Measurements from ENCODE around the gene REC114. TPM values are rescaled to one million over a fixed set of nuclear protein-coding genes. Genes with fewer than 3 reads are reported as not detected.
"Not testable (repeated sequence)": the region's sequence is repeated elsewhere in the genome, so short reads cannot be mapped to it uniquely, and the experiment has no call there.

Gene REC114
- total RNA-seq, 1 donor from 2014 or later: not detected

GRCh38 chr15:73403171-73403570, 39.8 kb upstream of the REC114 start:
- Histone ChIP-seq H3K4me3 (ENCODE audit: low read depth, low read length) (no peak overlapping the region), H3K36me3 (ENCODE audit: control insufficient read depth, insufficient read depth, low read length) (no peaks in the 10 kb centered on the region), H3K27me3 (ENCODE audit: control insufficient read depth, insufficient read depth, low read length) (peaks cover 2% of the 10 kb centered on the region)
- TF ChIP-seq, protein P1, sequence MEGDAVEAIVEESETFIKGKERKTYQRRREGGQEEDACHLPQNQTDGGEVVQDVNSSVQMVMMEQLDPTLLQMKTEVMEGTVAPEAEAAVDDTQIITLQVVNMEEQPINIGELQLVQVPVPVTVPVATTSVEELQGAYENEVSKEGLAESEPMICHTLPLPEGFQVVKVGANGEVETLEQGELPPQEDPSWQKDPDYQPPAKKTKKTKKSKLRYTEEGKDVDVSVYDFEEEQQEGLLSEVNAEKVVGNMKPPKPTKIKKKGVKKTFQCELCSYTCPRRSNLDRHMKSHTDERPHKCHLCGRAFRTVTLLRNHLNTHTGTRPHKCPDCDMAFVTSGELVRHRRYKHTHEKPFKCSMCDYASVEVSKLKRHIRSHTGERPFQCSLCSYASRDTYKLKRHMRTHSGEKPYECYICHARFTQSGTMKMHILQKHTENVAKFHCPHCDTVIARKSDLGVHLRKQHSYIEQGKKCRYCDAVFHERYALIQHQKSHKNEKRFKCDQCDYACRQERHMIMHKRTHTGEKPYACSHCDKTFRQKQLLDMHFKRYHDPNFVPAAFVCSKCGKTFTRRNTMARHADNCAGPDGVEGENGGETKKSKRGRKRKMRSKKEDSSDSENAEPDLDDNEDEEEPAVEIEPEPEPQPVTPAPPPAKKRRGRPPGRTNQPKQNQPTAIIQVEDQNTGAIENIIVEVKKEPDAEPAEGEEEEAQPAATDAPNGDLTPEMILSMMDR (IDR thresholded peaks at IDR 0.05; ENCODE audit: insufficient read depth, low read length, poor library complexity, severe bottlenecking): no peak
- no peak for DNase-seq (ENCODE audit: low read depth)

DNA sequence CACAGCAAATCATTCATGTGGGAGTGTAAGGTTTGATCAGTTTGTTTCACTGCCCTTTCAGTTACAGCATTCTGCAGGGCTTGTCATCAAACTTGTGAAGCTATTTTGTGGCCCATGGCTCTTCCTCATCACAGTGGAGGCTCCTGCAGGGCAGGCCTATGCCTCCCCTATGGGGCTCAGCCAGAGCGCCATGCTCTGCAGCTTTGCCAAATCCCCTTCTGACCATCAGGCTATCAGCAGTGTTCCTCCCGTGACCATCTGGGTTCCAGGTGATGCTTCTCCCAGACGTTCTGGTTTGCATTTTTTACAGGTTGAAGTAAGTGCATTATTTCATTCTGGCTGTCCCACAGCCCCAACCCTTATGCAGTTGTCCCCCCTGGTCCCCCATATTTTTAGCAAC, 28.1 kb upstream of the REC114 start:
- H3K4me3 ChIP-seq (ENCODE audit: low read depth, low read length): no peak overlapping the region
- TF ChIP-seq, protein P1 (IDR thresholded peaks at IDR 0.05; ENCODE audit: insufficient read depth, low read length, poor library complexity, severe bottlenecking): no peak
- no peak for DNase-seq (ENCODE audit: low read depth)
- no peaks in the 10 kb centered on the region for H3K27me3 ChIP-seq (ENCODE audit: control insufficient read depth, insufficient read depth, low read length)
- H3K36me3 ChIP-seq (ENCODE audit: control insufficient read depth, insufficient read depth, low read length): no peaks in the 10 kb centered on the region

DNA sequence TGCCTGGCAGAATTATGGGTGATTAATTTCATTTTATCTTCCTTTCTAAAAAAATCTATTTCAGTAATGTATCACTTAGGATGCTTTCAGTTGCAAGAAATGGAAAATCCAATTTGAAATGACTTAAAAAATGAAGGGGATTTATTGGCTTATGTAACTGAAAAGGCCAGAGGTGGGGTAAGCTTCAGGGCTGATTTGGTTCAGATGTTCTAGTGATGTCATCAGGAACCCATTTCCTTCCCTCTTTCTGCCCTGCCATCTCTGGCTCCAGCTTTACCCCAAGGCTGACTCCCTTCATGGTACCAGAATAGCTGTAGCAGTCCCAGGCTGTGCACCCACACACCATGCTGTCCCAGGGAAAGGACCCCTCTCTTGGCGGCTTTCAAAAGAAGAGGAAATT, 18.5 kb upstream of the REC114 start:
- TF ChIP-seq, protein P1 (IDR thresholded peaks at IDR 0.05; ENCODE audit: insufficient read depth, low read length, poor library complexity, severe bottlenecking): no peak
- Histone ChIP-seq H3K36me3 (ENCODE audit: control insufficient read depth, insufficient read depth, low read length) (no peaks in the 10 kb centered on the region), H3K27me3 (ENCODE audit: control insufficient read depth, insufficient read depth, low read length) (no peaks in the 10 kb centered on the region), H3K4me3 (ENCODE audit: low read depth, low read length) (no peak overlapping the region)
- no peak for DNase-seq (ENCODE audit: low read depth)

DNA sequence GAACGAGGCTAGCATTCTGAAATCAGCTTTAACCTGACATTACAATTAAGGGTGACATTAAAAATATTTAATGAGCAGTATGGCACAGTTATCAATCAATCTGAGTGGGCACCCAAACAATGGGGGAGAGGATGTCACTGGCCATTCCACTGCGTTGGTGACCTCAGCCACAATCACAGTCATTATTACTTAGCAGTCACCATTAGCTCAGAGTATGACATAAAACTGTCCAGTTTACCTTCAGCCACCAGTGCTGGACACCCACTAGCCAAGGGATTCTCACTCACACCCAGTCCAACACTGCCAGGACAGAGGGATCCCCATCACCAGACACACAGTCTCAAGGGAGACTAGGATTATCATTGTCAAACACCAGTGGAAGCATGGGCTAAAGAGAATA, 17.5 kb upstream of the REC114 start:
- H3K4me3 ChIP-seq (ENCODE audit: low read depth, low read length): no peak overlapping the region
- TF ChIP-seq, protein P1 (IDR thresholded peaks at IDR 0.05; ENCODE audit: insufficient read depth, low read length, poor library complexity, severe bottlenecking): no peak
- H3K36me3 ChIP-seq (ENCODE audit: control insufficient read depth, insufficient read depth, low read length): no peaks in the 10 kb centered on the region
- no peak for DNase-seq (ENCODE audit: low read depth)
- H3K27me3 ChIP-seq (ENCODE audit: control insufficient read depth, insufficient read depth, low read length): no peaks in the 10 kb centered on the region

DNA sequence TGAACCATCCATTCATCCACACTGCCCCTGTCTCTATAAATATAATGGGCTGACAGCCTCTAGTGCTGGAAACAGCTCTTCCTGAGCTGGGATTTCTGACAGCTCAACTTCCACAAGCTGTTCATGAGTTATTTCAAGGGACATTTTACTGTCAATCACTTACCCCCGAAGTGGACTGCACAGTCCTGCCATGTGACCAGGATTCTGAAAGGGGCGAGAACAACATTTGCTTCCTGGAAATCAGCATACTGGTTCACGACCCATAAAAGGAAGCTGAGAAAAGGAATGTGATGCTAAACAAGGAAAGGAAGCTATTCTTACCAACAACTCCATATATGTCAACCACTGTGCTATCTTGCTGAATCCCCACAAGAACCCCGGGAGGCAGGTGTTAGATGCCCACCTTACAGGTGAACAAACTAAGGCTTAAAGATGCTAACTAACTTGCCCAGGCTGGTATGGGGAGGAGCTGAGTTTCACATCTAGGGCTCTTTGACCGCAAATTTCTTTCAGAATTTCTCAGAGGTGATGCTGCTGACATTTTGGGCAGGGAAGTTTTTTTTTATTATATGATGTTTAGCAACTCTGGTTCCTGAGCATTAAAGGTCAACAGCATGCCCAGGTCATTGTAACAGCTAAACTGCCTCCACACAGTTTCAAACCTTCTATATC, 16.5 kb upstream of the REC114 start:
- H3K36me3 ChIP-seq (ENCODE audit: control insufficient read depth, insufficient read depth, low read length): no peaks in the 10 kb centered on the region
- H3K4me3 ChIP-seq (ENCODE audit: low read depth, low read length): no peak overlapping the region
- TF ChIP-seq, protein P1 (IDR thresholded peaks at IDR 0.05; ENCODE audit: insufficient read depth, low read length, poor library complexity, severe bottlenecking): no peak
- no peaks in the 10 kb centered on the region for H3K27me3 ChIP-seq (ENCODE audit: control insufficient read depth, insufficient read depth, low read length)
- no peak for DNase-seq (ENCODE audit: low read depth)

- DNase-seq (ENCODE audit: low read depth); H3K36me3 ChIP-seq (ENCODE audit: control insufficient read depth, insufficient read depth, low read length); H3K27me3 ChIP-seq (ENCODE audit: control insufficient read depth, insufficient read depth, low read length); H3K4me3 ChIP-seq (ENCODE audit: low read depth, low read length): not testable (repeated sequence)
Measured at GRCh38 chr15:73431329-73431728, 11.6 kb upstream of the REC114 start.
